ENCODE results near the gene RNF114. TPM values are rescaled to one million over a fixed set of nuclear protein-coding genes. Genes with fewer than 3 reads are reported as not detected.

The RNF114 gene
- total RNA-seq, 2 experiments from 2014 or later = 68.4 to 70.5 TPM

GRCh38 chr20:49913399-49914047, 22.7 kb upstream of the RNF114 start:
- ChIA-PET POLR2A (interaction anchor here (0.6 to 1.1 kb wide), 4 partner anchors 9 to 317 kb away, joined by 3 to 5 read pairs (median 3); no protein-coding TSS in a partner anchor), CTCF (interaction anchor here (1.0 to 7.7 kb wide), 9 partner anchors 12 to 373 kb away, joined by 3 to 40 read pairs (median 3); no protein-coding TSS in a partner anchor)
- intact Hi-C loops (cut with micrococcal nuclease) = no loop called here
- peak overlapping the region; percentile 95 for H3K4me3 Mint-ChIP-seq
- H3K4me1 Mint-ChIP-seq (ENCODE audit: low read depth) = peaks cover 30% of the 10 kb centered on the region
- DNase-seq (no peak), ATAC-seq (no peak)
- peak overlapping the region; percentile 80 for H3K27ac Mint-ChIP-seq
- peaks cover 1% of the 10 kb centered on the region for H3K36me3 Mint-ChIP-seq (ENCODE audit: low read depth)
- H3K27me3 Mint-ChIP-seq = no peaks in the 10 kb centered on the region
- no peaks in the 10 kb centered on the region for H3K9me3 Mint-ChIP-seq
- no peak for TF ChIP-seq CTCF (IDR thresholded peaks at IDR 0.05)

- TF ChIP-seq CTCF (IDR thresholded peaks at IDR 0.05) = no peak
- Mint-ChIP-seq H3K27ac (peak overlapping the region; percentile 80), H3K4me1 (ENCODE audit: low read depth) (peaks cover 30% of the 10 kb centered on the region), H3K9me3 (no peaks in the 10 kb centered on the region), H3K27me3 (no peaks in the 10 kb centered on the region), H3K4me3 (peak overlapping the region; percentile 95), H3K36me3 (ENCODE audit: low read depth) (no peaks in the 10 kb centered on the region)
- POLR2A ChIA-PET = interaction anchor here (0.6 to 4.2 kb wide), 4 partner anchors 10 to 318 kb away, joined by 3 to 22 read pairs (median 4); partner anchors contain the start of gene RNF114
- CTCF ChIA-PET = interaction anchor here (0.9 to 7.7 kb wide), 8 partner anchors 9 to 374 kb away, joined by 3 to 40 read pairs (median 4); no protein-coding TSS in a partner anchor
- DNase-seq (peak; percentile 37), ATAC-seq (peak; percentile 8)
- intact Hi-C loops (cut with micrococcal nuclease) = no loop called here
These were observed 21.7 kb upstream of the RNF114 start for GRCh38 chr20:49914310-49915117.

DNA sequence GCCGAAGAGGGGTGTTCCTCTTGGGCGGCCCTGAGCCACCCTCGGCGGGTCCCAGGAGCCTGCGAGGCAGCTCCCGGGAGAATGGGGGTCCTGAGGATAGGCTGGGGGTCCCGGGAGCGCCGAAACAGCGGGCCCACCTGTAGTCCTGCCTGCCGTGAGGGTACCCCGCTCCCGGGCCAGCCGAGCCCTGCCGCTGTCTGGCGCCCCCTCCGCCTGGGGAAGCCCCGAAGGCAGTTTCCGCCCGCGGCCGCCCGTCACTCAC, 21.1 kb upstream of the RNF114 start:
- Mint-ChIP-seq H3K27me3 (no peaks in the 10 kb centered on the region), H3K36me3 (ENCODE audit: low read depth) (no peaks in the 10 kb centered on the region), H3K9me3 (no peaks in the 10 kb centered on the region), H3K4me3 (peak overlapping the region; percentile 95), H3K27ac (peak overlapping the region; percentile 100), H3K4me1 (ENCODE audit: low read depth) (peaks cover 30% of the 10 kb centered on the region)
- intact Hi-C loops (cut with micrococcal nuclease) = no loop called here
- ATAC-seq (peak; percentile 49), DNase-seq (no peak)
- ChIA-PET CTCF (interaction anchor here (0.9 to 7.7 kb wide), 3 partner anchors 10 to 27 kb away, joined by 3 to 40 read pairs (median 4); no protein-coding TSS in a partner anchor), POLR2A (interaction anchor here (1.9 to 4.2 kb wide), 2 partner anchors 11 to 21 kb away, joined by 5 to 22 read pairs; partner anchors contain the start of gene RNF114)
- no peak for TF ChIP-seq CTCF (IDR thresholded peaks at IDR 0.05)

GRCh38 chr20:49915380-49916145, 20.6 kb upstream of the RNF114 start, which contains the start of gene SPATA2:
SPATA2 (minus strand) TSS chr20:49915529; CDS start chr20:49908490, 7,039 bp downstream.
- ATAC-seq = peak; percentile 82
- no peak for TF ChIP-seq CTCF (IDR thresholded peaks at IDR 0.05)
- ChIA-PET POLR2A (interaction anchor here (0.6 to 4.2 kb wide), 7 partner anchors 12 to 195 kb away, joined by 3 to 22 read pairs (median 3); partner anchors contain the start of gene RNF114), CTCF (interaction anchor here (0.6 to 1.9 kb wide), 8 partner anchors 12 to 254 kb away, joined by 3 to 11 read pairs (median 5); partner anchors contain the start of gene RNF114)
- H3K36me3 Mint-ChIP-seq (ENCODE audit: low read depth) = no peaks in the 10 kb centered on the region
- H3K9me3 Mint-ChIP-seq = no peaks in the 10 kb centered on the region
- H3K27me3 Mint-ChIP-seq = no peaks in the 10 kb centered on the region
- intact Hi-C loops (cut with micrococcal nuclease) = no loop called here
- peak within 1 kb of the TSS; percentile 95 for H3K4me3 Mint-ChIP-seq
- peak; percentile 97 for DNase-seq
- H3K27ac Mint-ChIP-seq = peak within 1 kb of the TSS; percentile 100
- peaks cover 30% of the 10 kb centered on the region for H3K4me1 Mint-ChIP-seq (ENCODE audit: low read depth)
